ENCODE results near the gene REP15.
"Not testable (repeated sequence)": the region's sequence is repeated elsewhere in the genome, so short reads cannot be mapped to it uniquely, and the experiment has no call there.

The REP15 gene, protein sequence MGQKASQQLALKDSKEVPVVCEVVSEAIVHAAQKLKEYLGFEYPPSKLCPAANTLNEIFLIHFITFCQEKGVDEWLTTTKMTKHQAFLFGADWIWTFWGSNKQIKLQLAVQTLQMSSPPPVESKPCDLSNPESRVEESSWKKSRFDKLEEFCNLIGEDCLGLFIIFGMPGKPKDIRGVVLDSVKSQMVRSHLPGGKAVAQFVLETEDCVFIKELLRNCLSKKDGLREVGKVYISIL

DNA sequence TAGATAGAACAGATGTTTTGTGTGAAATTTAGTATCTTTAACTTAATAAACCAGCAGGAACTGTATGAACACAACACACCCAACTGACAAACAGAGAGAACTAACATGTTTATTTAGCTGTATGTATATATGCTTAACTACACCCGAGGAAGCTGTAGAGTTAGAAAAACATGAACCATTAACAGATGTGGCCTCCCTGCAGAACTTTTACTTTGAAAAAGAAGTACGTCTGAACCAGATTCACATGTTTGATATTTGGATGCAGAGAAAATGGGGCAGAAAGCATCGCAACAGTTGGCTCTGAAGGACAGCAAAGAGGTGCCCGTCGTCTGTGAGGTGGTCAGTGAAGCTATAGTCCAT lies at the start of gene REP15:
Gene REP15 (plus strand): TSS at position 155 of the 360 bp plus-strand sequence. CDS start 116 bp downstream, at position 271.
- no peak for DNase-seq (ENCODE audit: low read depth)

DNA sequence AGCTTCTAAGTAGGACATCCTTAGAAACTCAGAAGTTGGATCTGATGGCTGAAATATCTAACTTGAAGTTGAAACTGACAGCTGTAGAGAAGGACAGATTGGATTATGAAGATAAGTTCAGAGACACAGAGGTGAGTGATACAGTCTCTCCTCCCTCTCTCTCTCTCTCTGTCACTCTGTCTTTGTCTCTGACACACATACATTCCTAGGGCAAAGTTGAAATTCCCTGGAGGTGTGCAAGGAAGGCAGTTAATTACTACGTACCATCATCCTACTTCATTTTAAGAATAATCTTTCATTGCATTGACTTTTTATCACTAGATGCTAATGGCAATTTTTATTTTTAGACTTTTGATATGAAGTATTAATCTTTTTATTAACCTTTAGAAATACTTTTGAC lies 46.2 kb upstream of the REP15 start:
- no peak for DNase-seq (ENCODE audit: low read depth)

DNA sequence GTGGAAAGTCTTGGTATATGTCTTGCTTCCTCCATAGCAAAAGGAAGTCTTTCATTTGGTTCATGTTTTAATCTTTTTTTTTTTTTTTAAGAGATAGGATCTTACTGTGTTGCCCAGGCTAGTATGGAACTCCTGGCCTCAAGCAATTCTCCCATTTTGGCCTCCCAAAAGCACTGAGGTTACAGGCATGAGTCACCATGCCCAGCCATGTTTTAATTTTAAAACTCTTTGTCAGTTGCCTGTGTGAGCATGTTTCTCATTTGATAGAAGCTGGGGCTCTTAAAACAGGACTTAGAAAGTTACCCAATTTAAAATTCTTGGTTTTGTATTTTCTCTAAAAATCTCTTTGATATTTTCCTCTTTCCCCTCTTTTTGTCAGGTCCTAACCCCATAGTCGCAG lies 45.0 kb upstream of the REP15 start:
- no peak for DNase-seq (ENCODE audit: low read depth)

DNA sequence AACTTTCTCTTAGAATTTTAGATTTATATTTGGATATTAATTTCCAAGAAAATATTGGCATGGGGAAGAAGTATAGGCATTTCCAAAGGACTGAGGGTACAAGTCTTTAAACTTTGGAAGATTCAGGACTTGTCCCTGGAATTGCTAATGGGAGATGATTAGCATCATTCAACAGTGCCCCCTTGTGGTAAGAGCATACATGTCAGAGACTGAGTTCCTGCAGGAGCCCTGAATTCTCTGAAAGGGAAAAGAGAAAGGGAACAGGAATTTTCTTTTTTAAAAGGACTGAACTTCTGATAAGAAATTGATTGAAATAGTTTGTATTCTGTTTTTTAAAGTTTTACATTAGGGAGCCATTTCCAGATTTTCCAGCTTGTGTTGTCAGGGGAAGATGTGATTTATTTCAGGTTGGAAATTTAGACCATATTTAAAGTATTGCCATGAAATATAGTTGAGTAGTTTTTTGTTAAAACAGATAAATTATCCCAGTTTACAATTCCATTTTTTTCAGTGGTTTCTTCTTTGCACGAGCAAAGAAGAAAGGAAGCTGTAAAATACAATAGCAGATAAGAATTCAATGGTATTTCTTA lies 44.0 kb upstream of the REP15 start:
- DNase-seq (ENCODE audit: low read depth) = no peak

DNA sequence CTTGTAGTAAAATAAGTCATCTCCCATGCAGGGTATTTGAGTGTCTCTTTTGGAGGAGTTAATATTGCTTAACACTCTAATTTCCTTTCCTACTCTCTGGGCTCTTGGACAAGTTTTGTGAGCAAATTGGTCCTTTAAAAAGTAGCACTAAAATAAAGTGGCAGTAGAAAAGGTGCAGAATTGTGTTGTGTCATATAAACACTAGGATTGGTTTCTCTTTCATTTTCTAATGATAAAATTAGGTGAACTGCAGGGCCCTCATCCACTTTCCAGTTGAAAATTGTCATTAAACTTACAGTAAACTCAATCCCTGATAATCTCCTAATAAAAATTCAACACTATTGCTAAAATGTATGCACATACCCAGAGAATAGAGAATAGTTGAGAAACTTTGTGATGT lies 42.6 kb upstream of the REP15 start:
- DNase-seq (ENCODE audit: low read depth) = no peak

DNA sequence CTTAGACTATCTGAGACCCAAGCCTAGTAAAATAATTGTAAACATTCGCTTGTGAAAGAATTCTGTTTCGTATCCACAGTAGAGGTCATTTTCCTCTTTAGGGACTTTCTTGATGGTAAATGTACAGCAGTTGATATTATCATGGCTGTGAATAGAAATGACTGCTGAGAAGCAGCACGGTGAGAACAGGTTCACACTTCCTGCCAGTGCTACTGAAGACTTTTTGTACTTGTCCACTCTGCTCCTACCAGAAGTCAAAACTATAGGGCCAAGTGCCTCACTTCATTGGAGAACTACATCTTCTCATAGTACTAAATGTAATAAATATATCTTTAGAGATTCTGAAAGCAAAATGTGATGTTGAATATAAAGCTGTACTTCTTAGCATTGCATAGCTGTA lies 40.8 kb upstream of the REP15 start:
- DNase-seq (ENCODE audit: low read depth) = not testable (repeated sequence)

DNA sequence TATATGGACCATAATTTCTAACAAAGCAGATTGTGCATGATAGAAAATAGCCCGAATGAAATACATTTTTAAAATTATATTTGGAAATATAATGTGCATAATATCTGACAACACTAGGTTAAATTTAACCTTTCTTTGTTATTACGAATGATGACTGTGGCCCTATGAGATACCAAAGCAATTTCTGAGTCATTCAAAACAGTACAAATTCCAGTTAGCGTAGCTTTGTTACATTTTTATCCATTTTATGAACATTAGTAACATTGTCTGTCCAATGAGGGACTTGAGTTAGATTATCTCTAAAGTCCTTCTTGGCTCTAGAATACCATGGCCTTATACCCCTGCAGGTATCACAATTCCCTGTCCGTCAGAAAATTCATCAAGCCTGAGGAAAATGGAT lies 39.0 kb upstream of the REP15 start:
- no peak for DNase-seq (ENCODE audit: low read depth)

DNA sequence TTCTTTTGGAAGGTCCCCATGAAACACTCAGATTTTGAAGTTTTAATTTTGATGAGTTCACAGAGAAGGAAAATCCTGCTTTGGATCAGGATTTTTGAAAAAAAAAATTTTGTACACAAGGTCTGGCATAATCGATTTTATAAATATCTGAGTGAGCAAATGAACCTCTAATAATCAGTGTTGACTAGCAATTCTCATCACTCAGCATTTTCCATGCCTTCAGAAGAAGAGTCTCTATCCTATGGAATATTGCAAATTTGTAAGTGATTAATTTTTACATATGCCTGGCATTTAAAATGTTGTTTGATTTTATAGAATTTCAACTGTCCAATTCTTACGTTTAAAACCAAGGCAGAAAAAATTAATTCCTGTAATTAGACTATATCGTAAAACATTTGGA lies 30.5 kb upstream of the REP15 start:
- DNase-seq (ENCODE audit: low read depth) = no peak

DNA sequence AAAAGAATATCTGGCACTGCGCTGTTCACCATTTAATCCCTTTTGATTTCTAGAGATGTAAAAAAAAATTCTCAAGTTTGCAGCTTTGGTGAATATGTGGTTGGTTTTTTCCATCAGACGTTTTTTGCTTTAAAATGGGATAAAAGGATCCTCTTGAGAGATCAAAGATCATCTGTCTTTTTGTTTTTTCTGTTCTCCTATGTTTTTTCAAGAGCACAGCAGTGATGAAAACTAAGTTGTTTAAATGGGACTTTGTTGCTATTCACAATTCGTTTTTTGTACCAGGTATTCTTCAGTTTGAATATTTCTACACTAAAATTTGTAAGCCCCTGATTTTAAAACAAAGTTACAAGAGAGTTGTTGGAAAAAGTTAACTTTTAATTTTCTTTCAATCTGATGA lies 29.7 kb upstream of the REP15 start:
- no peak for DNase-seq (ENCODE audit: low read depth)

DNA sequence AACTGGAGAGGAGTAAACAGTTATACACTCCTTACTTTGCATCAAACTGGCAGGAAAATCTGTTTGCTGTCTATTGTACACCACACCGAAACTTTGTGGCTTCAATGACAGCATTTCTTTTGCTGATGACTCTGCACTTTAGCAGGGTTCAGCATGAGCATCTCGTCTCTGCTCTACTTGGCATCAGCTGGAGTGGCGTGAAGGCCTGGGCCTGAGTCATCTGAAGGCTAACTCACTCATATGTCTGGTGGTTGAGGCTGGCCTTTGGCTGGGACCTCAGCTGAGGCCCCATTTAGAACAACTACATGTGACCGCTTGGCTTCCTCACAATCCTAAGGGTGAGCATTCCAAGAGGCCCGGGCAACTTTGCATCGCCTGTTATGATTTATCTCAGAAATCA lies 28.7 kb upstream of the REP15 start:
- no peak for DNase-seq (ENCODE audit: low read depth)

DNA sequence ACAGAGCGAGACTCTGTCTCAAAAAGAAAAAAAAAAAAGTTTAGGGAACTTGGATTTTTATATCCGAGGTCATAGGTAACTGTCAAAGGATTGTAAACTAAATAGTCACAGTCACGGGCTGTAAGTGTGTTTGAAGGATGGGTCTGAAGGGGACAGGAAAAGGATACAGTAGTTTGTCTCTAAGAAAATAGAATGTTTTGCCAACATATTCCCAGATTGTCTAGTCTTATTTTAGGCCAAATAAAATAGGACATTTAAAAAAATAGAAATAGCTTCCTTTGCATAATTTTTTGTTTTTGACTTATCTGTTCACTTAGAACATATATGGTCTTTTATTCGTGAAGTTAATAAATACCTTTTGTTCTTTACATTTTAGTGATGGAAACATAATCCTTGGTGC lies 24.2 kb upstream of the REP15 start:
- DNase-seq (ENCODE audit: low read depth) = no peak

DNA sequence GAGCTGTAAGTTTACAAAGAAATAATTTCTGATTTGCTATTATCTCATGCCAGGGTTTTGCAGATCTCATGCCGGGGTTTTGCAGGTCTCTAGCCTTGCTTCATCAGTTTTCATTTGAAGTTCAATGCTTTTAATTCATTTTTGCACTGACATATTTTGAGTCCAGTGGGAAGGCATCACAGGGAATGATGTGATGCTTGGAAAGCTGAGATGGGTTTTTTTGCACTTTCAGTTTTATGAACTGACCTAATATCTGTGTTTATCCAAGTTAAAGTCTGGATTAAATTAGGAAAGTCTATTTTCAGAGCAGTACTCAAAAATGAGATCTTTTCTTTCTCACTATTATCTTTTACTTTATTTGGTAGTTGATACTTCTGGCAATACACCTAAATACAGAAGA lies 23.6 kb upstream of the REP15 start:
- no peak for DNase-seq (ENCODE audit: low read depth)

DNA sequence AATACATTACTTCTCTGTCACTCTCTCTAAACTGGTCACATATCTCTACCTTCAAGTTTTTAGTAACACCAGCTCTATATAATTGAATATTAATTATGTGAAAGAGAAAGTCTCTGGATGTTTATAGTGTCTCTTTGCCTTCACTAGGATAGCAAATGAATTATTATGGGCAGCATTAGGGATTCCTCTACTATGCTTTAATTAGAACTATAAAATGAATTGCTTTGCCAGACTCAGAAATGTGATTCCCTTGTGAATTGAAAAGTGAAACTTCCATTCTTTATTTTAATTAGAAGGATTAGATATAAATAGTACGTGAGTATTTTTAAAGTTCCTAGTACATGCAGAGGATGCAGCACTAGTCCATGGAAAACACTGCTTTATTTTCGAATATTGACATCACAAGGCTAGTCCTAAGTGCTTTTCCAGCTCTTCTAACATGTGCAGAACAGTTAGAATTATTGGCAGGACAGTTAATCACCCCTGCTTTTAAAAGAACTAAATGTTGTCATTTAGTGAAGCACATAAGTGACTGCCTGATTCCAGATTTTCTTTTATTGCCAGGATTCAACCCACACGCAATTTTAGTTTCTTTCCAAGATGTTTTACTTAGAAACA lies 23.0 kb upstream of the REP15 start:
- DNase-seq (ENCODE audit: low read depth) = no peak

DNA sequence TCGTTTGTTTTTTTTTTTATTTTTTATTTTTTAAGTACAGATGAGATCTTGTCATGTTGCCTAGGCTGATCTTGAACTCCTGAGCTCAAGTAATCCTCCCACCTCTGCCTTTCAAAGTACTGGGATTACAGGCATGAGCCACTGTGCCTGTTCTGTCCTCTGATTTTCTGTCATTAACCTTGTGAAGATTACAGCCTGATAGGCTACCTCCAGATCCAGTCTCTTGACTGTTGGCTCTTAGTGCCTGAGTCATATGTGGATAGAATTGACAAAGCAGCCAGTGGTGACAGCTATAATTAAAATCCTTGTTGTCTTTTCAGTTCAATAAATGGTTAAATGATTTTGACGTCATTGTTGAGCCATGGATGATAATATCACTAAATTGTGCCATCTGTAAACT lies 21.3 kb upstream of the REP15 start:
- DNase-seq (ENCODE audit: low read depth) = no peak

DNA sequence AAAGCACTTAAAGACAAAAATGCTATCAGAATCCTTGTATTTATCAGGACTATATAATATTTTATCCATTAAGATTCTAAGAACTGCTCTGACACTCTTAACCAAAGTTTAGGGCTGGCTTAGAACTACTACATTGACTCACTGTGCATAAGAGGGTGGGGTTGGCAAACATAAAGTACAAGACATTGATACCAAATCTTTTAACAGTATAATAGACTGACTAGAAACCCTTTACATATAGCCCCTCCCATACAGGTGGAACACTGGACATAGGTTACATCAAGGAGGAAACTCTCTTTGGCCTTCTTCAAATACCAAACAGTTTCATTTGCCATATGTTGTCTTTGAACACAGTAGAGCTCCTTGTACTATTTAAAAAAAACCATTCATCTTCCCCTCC lies 15.6 kb upstream of the REP15 start:
- DNase-seq (ENCODE audit: low read depth) = no peak

DNA sequence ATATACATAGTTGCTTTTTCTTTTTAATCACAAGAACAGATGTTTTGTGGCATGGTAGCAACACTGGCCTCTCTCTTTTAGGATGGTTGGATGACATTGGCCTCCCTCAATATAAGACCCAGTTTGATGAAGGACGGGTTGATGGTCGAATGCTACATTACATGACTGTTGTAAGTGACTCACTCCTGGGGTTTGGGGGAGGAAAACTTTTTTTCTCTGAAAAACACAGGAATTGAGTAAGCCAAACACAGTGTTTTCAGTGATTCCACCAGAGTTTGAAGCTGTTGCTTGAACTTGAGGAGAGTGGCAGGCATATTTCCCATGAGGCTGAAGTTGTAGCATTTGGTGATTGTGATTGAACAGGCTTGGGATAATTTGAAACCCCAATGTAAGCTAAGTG lies 13.7 kb upstream of the REP15 start:
- no peak for DNase-seq (ENCODE audit: low read depth)

DNA sequence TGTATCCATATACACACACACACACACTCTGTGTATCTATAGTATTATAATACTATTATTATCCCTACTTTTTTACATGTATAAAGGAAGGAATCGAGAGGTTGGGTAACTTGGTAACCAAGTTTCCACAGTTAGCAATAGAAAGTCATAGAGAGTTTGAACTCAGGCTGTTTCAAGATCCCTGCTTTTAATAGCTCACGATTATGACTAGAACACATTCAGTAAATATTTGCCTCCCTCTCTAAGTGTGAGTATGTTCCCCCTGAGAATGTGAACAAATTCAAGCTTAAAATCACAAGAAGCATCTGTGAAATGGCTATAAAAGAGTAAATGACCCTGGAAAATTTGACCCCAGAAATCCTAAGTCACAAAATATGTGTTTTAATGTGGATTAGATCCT lies 11.0 kb upstream of the REP15 start:
- no peak for DNase-seq (ENCODE audit: low read depth)

DNA sequence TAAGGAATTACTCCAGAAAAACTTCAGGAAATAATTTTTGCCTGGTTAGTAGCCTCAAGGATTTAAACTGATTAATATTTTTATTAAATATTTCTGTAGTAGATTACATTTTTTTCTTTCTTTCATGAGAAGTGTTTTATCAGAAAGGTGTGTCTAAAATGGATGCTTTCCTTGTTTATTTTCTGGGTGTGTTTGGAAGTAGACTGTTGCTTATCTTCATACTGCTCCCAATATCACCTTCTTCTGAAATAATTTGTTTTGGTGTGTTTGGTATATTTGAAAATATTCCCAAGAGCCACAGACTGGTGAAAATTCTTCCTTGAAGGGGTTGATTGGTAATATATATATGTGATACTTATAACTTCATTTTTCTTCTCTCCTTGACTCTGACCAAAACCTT lies 10.1 kb upstream of the REP15 start:
- DNase-seq (ENCODE audit: low read depth) = no peak

DNA sequence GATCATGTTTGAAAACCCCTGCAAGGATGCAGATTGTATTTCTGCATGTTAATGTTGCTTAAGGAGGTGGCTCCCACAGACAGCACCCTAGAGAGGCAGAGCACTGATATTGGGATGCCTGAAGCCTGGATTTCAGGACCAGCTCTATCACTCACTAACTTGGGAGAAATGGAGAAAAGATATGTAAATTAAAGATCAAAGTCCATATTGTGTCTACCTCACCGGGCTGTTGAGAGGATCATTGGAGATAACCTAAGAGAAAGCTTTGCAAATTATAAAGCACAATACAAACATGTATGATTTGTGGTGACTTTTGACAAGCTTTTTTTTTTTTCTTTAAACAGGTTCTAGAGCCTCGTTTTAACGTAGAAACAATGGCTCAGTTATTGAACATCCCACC lies 7.6 kb upstream of the REP15 start:
- no peak for DNase-seq (ENCODE audit: low read depth)

DNA sequence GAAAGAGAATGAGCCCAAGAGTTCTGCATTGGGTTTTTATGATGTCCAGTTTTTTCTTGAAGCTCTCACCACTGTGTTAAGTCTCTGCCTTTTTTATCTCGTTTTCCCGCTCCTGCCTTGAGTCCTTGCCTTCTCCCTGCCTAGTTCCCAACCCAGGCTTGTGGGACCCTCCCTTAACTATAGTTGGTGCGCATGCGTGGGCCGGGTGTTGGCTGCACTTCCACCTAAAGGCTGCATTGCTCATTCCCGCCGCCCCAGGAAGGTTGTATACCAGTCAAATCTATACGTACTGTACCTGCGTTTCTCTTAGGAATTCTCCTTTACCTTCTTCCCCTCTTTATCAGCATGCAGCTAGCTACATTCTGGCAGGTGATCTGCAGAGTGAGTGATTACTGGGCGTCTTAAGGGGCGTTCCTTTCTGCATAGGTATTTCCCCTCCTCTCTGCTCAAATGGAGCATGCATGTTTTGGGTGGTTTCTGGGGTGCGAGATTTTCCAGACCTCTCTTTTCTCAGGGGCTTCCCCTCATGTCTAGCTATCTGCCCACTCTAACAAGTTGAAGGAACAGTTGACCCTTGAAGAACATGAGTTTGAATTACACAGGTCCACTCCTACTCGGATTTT lies 6.6 kb upstream of the REP15 start:
- no peak for DNase-seq (ENCODE audit: low read depth)

DNA sequence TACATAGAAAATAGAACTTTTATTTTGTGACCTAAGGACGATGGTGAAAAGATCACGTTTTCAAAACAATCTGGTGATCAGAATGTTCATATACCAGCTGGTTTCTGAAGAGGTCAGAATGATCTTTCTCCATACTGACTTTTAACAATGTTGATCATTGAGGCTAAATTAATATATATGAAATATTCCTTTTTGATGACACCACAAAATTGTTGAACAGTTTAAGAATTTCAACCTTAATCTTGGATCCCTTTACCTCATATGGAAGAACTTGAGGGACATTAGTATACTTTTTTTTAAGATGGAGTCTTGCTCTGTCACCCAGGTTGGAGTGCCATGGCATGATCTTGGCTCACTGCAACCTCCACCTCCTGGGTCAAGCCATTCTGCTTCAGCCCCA lies 2.8 kb upstream of the REP15 start:
- DNase-seq (ENCODE audit: low read depth) = no peak

DNA sequence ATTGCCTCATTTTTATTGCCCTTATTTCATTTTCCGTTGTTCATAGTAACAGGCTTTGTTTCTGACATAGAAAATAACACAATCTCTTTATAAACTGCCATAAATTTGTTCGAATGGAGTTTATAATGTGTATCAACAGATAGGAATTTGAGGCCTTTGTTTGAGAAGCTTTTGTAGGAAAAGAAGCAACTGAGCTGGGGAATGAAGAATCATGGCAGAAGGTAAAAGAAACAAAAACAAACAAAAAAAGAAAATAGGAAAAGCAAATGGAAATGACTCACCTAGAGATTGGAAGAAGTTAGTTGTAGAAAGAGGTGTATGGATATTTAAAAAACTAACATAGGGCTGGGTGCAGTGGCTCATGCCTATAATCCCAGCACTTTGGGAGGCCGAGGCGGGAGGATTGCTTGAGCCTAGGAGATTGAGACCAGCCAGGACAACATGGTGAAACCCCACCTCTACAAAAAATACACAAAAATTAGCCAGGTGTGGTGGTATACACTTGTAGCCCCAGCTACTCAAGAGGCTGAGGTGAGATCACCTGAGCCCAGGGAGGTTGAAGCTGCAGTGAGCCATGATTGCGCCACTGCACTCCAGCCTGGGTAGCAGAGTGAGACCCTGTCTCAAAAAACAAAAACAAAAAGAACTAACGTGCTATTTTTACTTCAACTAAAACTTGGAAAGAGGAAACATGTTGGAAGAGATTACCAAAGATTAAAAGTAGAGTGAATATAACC lies 523 bp upstream of the REP15 start:
- DNase-seq (ENCODE audit: low read depth) = no peak

All from activated T-helper 9 cell treated with anti-CD3 and anti-CD28 coated beads, Interleukin-2, amount 50 U/mL, for 16 hours (primary cell).